GM12892 (cell line): ENCODE measurements around the gene OPN1MW2.
"Not testable (repeated sequence)": the region's sequence is repeated elsewhere in the genome, so short reads cannot be mapped to it uniquely, and the experiment has no call there.

Experiments
- POLR2A ChIP-seq: IDR thresholded peaks from 2 replicates; pipeline ENCODE4 v1.6.1; 2011; ENCODE audit warnings: low read depth, low read length, control low read depth
- TAF1 ChIP-seq: IDR thresholded peaks from 2 replicates; pipeline ENCODE4 v1.6.1; 2011; ENCODE audit warnings: low read depth, mild to moderate bottlenecking, control low read depth, low read length, borderline replicate concordance

- not testable (repeated sequence) for TF ChIP-seq POLR2A, TAF1
These were observed 39.2 kb downstream of the OPN1MW2 start for GRCh38 chrX:154258711-154259110.
